ENCODE results near the gene SRGAP3.

SRGAP3 gene

DNA sequence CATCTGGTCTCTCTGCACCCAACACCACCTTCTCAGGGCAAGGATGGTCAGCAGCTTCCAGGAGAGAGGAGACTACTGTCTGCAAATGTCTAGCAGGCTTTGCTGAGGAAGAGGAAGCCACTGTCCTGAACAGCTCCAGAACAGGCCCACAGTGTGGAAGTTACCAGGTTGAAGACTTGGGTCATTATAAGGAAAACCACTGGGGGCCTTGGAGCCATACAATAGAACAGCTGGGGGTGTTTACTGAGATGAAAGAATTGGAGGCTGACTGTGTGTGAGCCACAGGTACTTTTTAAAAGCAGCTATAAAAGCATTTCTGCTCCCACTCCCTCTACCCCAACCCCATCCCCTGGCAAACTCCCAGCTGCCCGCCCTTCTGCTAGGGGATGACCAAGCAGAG is 24.2 kb downstream of the SRGAP3 start:
- no peak for DNase-seq (ENCODE audit: low read depth, low spot score)

DNA sequence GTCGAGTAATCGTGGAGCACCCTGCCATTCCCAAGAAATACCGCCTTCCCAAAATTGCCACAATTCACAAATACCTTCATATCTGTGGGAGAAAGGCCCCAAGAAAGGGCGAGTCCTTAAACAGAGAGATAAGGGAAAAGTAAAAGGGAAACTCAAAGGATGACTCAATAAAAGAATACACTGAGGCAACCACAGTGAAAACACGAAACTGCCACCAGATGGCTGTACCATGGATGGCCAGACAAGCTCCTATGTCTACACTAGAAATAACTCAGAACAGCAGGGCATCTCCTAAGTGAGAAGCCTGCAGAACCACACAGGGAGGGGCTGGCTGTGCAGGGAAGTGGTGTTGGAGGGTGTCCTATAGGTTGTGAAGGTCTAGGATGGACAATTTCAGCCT is 25.0 kb downstream of the SRGAP3 start:
- DNase-seq (ENCODE audit: low read depth, low spot score), result no peak

DNA sequence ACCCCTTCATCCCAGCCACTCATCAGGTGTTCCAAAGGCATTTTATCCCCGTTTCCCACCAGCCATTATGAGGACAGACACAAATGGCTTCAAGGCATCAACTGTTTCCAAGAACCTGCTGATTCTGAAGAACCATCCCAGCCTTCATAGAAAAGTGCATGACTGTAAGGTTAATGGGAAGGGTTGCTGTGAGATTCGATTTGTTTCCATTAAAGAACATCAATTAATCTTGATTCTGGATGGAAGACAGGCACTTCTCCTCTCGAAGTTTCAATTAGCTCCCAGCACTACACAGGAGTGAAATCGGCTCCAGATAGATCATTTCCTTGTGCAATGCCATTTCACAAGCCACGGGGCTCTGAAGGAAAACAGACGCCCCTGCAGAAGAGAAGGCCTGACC is 25.8 kb downstream of the SRGAP3 start:
- no peak for DNase-seq (ENCODE audit: low read depth, low spot score)

DNA sequence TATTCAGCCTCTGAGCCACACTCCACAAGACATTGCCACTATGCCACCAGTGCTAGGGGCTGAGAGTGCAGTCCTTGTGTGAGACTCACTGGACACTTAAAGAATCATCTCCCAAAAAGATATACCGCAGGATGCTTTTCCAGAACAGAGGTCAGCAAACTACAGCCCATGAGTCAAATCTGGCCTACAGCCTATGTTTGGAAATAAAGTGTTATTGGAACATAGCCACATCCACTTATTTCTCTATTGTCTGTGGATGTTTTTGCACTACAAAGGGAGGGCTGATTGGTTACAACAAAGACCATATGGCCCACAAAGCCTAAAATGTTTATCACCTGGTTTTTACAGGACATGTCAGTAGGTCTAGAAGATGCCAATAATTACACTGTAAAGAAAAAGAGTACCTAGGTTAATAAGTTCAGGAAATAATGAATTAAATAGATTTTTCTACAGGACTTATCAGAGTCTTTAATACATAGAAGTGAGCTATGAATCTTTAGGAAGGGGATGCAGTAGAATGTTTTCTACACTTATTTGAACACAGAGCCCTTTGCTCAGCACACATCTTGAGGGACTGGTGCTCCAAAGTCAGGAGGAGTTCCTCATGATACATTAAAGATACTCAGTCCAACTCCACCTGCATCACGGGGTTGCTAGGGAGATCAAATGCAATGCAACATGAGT is 26.3 kb downstream of the SRGAP3 start:
- no peak for DNase-seq (ENCODE audit: low read depth, low spot score)

DNA sequence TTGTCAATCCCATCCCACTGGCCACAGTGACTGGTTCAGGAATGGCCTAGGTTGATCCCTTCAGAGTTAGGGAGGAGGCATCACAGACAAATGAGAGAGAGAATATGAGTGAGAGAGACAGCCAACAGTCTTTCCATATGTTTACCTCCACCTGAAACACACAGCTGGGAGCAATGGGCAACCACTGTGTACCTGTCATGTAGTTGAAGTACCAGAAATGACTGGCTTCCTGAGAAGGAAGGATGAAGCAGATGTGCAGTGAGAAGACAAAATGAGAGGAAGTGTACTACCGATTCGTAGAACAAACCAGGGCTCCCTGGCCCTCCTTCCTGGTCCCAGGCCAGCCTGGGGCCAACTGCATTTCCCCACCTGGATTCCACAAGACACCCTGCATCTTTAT is 27.4 kb downstream of the SRGAP3 start:
- no peak for DNase-seq (ENCODE audit: low read depth, low spot score)

DNA sequence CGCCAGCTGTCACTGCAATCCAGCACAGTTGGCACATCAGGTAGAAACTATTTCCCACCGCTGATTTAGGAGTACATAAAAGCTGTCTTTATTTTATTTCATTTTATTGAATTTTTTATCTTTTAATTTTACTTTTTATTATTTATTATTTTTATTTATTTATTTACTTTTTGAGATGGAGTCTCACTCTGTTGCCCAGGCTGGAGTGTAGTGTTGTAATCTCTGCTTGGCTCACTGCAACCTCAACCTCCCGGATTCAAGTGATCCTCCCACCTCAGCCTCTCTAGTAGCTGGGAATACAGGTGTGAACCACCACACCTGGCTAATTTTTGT is 31.0 kb downstream of the SRGAP3 start:
- no peak for DNase-seq (ENCODE audit: low read depth, low spot score)

DNA sequence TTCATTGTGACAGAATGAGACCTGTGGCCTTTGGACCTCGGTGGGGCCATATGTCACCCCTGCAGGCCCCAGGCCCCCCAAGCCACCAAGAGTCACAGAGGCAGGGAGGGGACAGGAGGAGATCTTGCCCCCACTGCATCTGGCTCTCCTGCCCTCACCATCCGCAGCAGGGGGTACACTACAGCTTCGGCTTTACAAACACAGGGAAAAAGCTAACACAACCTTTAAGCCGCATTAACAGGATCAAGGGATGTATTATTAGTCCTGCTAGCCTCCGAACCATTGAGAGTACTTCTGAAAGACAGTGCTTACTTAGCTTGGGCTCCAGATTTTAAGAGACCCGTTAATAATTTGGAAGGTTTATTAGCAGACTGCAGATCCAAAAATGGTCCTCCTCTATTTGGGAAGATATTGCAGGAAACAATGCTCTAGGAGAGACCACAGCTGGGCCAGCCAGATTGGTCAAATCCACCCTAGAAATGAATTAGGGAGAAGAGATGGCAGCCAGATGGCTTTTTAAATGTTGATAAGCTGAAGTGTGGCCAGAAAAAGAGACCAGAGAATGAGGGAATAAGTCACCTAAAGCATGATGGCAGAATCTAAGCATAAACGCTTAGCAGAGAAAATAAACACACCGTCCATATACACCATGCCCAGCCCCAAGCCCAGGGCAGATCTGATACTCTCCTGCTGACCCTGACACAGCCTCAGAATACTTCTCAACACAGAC is 31.5 kb downstream of the SRGAP3 start:
- no peak for DNase-seq (ENCODE audit: low read depth, low spot score)

DNA sequence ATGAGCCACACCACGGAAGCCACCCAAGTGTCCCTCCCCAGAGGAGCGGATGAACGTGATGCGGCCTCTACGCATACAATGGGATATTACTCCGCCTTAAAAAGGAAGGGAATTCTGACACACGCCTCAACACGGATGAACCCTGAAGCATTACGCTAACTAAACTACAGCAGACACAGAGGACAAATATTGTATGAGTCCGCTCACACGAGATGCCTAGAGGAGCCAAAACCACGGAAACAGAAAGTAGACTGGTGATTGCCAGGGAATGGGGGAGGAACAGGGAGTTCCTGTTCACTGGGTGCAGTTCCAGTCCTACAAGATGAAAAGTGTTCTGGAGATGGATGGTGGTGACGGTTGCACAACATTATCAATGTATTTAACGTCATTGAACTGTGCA is 32.7 kb downstream of the SRGAP3 start:
- no peak for DNase-seq (ENCODE audit: low read depth, low spot score)

DNA sequence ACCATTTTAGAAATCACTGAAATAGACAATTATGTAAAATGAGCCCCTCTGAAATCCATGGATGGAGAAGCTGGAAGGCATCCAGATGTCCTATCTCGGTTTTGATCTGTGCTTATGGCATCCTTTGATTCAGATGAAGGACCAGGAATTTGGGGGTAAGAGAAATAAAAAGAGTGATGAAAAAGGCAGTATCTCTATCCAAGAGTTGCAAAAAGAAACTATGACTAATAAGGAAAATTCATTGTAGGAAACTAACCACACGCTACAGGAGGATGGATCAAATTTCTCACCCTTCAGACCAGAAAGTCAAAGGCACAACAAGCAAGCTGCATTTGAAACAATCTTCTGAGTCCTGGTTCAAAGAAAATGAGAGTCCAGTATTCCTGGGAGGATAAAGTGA is 34.8 kb downstream of the SRGAP3 start:
- no peak for DNase-seq (ENCODE audit: low read depth, low spot score)

DNA sequence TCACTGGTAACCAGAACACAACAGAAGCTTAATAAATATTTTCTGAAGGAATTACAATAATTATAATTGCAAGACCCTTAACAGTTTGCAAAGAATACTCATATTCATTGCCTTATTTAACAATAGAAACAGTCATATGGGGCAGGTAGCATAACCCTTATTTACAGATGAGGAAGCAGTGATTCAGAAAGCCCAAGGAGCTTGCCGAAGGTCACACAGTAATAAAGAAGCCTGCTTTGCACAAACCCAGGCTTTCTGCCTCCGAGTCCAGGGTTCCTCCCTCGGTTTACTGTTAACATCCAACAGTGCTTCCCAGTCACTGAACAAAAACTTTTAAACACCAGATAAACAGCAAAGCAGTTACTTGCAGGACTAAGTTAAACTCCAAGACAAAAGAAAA is 35.3 kb downstream of the SRGAP3 start:
- DNase-seq (ENCODE audit: low read depth, low spot score), result no peak

DNA sequence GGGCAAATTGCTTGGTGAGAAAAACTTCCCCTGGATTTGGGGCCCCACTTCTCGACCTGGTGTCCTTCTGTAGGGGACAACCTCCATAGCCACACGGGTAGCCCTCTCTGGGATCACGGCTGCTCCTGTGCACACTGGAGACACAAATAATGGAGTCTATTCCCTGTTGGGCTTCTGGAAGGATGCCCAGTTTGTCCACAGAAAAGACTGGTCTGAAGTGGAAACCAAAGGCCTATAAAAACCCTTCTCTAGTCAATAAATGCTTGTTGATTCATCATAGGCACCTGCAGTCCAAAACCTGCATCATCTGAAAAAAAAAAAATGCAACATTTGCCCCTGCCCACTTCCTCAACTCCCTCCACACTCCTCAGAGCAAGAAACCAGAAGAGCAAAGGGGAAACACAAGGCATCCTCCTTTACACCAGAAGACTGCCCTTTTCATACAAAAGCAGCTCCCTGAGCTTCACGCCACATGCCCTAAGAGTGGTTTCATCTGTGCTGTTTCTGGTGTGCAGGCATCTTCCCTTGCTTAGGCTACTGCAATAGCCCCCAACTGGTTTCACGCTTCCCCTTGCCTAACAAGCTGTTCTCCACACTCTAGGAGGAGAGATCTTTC is 36.3 kb downstream of the SRGAP3 start:
- DNase-seq (ENCODE audit: low read depth, low spot score), result no peak

DNA sequence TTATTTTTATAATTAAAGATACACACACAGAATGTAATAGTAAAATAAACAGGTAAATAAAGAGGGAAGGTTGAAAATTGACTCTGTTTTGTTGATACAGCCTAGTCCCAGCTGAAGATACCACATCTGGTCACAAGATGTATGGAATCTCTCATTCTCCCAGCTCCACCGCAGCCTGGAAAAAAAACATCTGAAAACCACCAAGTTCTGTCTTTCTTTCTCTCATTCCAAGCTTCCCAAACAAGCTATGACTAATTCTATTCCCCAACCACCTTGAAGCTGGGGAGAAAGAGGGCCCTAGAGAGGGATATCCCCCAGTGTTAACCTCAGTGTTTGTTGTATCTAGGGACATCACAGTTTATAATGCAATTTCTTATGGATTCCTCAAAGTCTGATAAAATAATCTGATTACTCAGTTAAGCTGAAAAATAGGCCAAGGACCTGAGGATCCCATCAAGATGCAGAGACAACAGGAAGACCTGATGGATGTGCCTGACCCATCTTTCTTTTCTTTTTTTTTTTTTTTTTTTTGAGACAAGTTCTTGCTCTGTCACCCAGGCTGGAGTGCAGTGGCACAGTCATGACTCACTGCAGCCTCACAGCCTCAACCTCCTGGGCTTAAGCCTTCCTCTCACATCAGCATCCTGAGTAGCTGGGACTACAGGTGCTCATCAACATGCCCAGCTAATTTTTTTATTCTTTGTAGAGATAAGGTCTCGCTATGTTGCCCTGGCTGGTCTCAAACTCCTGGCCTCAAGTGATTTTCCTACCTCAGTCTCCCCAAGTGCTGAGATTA is 38.1 kb downstream of the SRGAP3 start:
- DNase-seq (ENCODE audit: low read depth, low spot score), result no peak

DNA sequence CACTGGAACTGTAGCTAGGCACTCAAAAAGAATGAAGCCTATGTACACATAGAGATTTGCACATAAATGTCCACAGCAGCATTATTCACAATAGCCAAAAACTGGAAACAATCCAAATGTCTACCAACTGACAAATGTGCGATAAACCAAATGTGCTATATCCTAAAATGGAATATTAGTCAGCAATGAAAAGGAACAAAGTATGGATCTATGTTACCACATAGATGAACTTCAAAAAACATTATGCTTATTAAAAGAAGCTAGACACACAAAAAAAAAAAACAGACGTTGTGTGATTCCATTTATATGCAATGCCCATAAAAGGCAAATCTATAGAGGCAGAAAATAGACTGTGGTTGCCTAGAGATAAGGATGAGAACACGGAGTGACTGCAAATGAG is 39.7 kb downstream of the SRGAP3 start:
- DNase-seq (ENCODE audit: low read depth, low spot score), result no peak

DNA sequence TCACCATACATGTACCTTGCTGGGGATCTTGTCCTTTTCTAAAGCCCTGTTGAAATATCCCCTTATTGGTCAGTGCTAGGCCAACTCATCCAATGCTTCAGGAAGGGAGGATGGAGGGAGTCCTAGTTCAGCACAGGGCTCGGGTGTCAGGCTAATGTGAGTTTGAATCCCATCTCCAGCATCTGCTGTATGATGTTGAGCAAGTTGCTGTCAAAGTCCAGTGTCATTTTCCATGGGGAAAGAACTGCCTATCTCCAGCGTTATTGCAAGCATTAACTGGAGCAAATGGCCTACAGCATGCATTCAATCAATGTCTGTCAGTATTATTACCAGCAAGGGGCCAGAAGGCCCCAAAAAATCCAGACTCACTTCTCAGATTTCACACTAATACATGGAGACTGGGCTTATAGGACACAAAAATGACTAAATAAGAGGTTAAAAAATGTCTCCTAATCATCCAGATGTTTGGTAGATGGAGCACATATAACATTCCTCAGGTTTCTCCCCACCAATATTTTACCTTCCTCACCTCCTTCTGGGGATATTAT is 40.8 kb downstream of the SRGAP3 start:
- no peak for DNase-seq (ENCODE audit: low read depth, low spot score)

DNA sequence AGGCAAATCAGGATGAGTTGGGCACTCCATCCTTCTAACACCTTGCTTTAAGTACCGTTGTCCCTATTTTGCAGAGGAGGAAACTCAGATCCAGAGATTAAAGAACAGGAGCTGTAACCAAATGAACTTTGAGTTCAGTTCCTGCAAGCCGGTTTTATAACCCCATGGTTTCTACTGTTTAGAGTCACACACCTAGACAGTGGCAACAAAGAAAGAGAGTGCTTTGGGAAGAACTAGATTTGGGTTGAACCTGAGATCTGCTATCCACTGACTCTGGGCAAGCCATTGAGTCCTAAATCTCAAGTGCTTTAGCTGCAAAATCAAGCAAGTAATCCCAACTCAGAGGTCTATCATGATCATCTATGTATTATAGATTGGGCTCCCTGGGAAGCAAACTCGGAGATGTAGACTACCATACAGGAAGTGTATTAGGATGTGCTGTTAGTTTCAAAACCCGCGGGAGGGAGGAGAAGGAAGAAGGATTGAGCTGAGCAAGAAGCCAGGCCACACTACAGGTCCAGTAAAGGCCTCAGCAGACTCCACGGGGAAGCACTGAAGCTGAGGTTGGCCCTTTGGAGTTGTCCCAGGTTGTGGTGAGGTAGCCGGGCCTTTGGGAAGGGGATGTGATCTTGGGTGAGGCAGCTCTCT is 42.2 kb downstream of the SRGAP3 start:
- no peak for DNase-seq (ENCODE audit: low read depth, low spot score)

DNA sequence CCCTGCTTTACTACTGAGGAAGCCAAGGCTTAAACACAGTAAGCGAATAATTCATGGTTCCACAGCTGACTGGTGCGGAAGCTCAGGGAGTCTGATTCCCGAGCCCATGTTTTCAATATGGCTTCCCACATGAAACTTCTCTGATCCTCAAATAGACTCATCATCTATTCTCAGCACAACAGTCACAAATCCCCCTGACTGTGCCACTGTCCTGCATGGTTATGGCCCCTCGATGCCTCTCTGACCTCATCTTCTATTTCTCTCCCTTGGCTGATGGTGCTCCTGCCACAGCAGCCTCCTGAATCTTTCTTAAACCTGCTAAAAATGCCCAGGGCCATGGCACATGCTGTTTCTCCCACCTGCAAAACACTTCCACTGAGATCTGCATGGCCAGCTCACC is 43.2 kb downstream of the SRGAP3 start:
- no peak for DNase-seq (ENCODE audit: low read depth, low spot score)

DNA sequence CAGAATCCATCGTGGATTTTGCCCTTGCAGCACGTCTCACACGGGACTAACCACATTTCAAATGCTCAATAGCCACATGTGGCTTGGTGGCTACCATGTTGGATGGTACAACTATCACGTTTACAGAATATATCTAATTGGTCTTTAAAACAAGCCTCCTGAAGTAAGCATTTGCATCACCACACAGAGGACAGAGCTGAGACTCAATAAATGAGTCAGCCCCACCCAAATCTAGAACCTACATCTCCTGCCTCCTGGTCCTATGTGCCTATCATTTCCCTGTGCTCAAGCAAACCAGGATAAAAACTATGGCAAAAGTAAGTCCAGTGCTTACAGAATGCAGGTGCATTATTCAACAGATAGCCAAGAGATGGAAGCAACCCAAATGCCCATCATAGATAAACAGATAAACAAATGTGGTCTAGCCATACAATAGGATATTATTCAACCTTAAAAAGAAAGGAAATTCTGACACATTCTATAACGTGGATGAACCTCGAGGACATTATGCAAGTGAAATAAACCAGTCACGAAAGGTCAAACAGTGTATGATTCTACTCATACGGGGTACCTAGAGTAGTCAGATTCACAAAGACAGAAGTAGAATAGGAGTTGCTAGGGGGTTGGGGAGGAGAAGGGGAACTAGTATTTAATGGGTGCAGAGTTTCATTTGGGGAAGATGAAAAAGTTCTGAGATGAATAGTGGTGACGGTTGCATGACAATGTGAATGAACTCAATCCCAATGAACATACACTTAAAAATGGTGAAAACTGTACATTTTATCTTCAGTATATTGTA is 43.9 kb downstream of the SRGAP3 start:
- DNase-seq (ENCODE audit: low read depth, low spot score), result no peak

DNA sequence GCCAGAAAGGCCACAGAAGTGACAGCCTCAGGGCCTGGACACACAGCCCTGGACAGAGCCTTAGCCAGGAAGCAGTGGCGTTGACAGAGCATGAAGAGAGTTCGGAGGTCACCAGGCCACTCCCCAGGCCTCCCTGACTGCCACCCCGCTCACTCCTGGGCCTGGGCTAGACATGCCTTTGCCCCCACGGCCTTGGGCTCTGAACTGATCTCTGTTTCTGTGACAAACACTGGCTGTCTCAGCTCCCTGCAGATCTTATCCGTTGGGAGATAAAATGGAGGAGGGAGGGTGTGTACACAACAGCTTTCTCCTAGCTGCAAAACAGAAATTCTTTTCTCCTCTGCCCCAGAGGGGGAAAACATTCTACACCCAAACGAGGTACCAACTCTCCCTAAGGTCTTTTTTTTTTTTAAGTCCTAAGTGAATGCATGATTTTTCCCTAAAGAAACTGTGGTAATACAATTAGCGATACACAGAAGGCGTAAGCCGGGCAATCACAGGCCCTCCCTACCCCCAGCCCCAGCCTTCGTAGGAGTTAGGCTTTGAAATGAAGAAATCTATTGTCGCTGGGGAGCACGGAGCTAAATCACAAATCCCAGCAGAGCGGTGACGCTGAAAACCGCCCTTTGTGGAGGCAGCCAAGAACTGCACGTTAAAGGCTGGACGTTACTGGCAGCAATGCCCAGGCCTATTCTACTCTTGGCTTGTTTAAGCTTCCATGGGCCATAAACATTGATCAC is 45.0 kb downstream of the SRGAP3 start:
- DNase-seq (ENCODE audit: low read depth, low spot score), result no peak

DNA sequence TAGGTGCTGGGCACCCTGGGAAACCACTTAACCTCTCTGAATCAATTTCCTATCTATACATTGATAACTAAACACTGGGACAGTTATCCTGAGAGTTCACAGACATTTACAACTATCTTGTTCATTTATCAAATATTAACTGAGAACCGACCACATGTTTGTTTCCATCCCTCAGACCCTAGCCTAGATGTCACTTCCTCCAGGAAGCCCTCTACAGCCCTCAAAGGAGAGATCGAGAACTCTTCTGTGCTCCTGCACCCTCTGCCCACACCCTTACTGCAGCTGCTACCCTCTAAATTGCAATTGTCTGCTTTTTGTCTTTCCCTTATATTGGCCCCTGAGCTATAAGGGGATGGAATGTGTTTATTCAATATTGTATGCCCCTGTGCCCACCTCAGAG is 46.1 kb downstream of the SRGAP3 start:
- DNase-seq (ENCODE audit: low read depth, low spot score), result no peak

DNA sequence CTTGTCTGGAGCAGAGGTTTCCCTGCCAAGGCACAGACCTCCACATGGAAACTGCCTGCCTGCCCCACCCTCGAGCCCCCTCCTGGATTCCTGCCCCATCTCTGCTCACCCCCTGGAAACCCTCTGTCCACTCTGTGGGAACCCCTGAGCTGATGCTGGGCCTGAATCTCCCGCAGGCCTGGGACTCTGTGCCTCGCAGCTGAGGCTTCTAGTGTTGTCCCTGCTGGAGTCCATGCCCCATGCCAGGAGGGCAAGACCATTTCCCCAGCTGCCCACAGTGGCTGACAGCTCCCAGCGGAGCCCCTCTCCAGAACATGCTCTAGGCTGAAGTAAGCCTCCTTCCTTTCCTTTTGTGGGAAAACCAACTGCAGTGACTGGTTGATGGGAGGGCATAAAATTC is 46.9 kb downstream of the SRGAP3 start:
- no peak for DNase-seq (ENCODE audit: low read depth, low spot score)

All from activated naive CD8-positive, alpha-beta T cell treated with anti-CD3 and anti-CD28 coated beads, Interleukin-2, amount 50 U/mL, for 16 hours (primary cell).